Hepatocyte (in vitro differentiated cells): Measurements from ENCODE around the gene NENF.

ENCODE experiments used
- CTCF ChIP-seq: fragments of 200-600 bp; sonication (generic); IDR thresholded peaks from 2 replicates; pipeline ENCODE4 v1.5.1; 2016; ENCODE audit warnings: antibody characterized with exemption, mild to moderate bottlenecking; ENCODE audit not compliant: poor library complexity
- EZH2 ChIP-seq: fragments of 200-600 bp; sonication (generic); IDR thresholded peaks from 2 replicates; pipeline ENCODE4 v1.6.1; 2016; ENCODE audit warnings: antibody characterized with exemption, mild to moderate bottlenecking, borderline replicate concordance
- EZH2phosphoT487 ChIP-seq: fragments of 200-600 bp; sonication (generic); IDR thresholded peaks from one replicate; pipeline ENCODE4 v1.6.1; 2018; ENCODE audit warnings: antibody characterized with exemption, mild to moderate bottlenecking, low read depth, moderate library complexity; ENCODE audit not compliant: unreplicated experiment, severe bottlenecking

GRCh38 chr1:212459656-212460055 lies 26.9 kb downstream of the NENF start:
- TF ChIP-seq EZH2phosphoT487 = no peak
- no peak for TF ChIP-seq CTCF
- TF ChIP-seq EZH2 = no peak
